Inferior parietal cortex (tissue), 1 donor: ENCODE measurements around the gene LINC00632.

Source experiments
- DNase-seq: peaks from one replicate; pipeline ENCODE4 v3.0.0-alpha.2; 2016; ENCODE audit errors: extremely low spot score

The LINC00632 gene

GRCh38 chrX:140765043-140765784 is 55.7 kb downstream of the LINC00632 start:
- peak; percentile 14 for DNase-seq

- DNase-seq: peak; percentile 82
Observed at GRCh38 chrX:140766024-140766611, 56.6 kb downstream of the LINC00632 start.

- no peak for DNase-seq
Observed at GRCh38 chrX:140767646-140768045, 58.1 kb downstream of the LINC00632 start.

GRCh38 chrX:140775211-140775610 is 65.7 kb downstream of the LINC00632 start:
- DNase-seq: no peak

GRCh38 chrX:140776320-140776719 is 66.8 kb downstream of the LINC00632 start:
- no peak for DNase-seq

- DNase-seq: no peak
Observed at GRCh38 chrX:140794642-140795041, 85.1 kb downstream of the LINC00632 start.

GRCh38 chrX:140799216-140799615 is 89.7 kb downstream of the LINC00632 start:
- no peak for DNase-seq

- DNase-seq: no peak
Observed at GRCh38 chrX:140804292-140804691, 94.7 kb downstream of the LINC00632 start.

GRCh38 chrX:140815868-140816267 is 106.3 kb downstream of the LINC00632 start:
- no peak for DNase-seq

GRCh38 chrX:140817943-140818342 is 108.4 kb downstream of the LINC00632 start:
- no peak for DNase-seq

- no peak for DNase-seq
Observed at GRCh38 chrX:140821280-140821679, 111.7 kb downstream of the LINC00632 start.

GRCh38 chrX:140822184-140822583 is 112.6 kb downstream of the LINC00632 start:
- DNase-seq: no peak

- DNase-seq: no peak
Observed at GRCh38 chrX:140822861-140823260, 113.3 kb downstream of the LINC00632 start.

- no peak for DNase-seq
Observed at GRCh38 chrX:140836874-140837273, 127.3 kb downstream of the LINC00632 start.
